Body of pancreas (tissue), 4 donors: Measurements from ENCODE around the gene EMC6. TPM values are rescaled to one million over a fixed set of nuclear protein-coding genes. Genes with fewer than 3 reads are reported as not detected.

Experiments
- ATAC-seq: fragments of 150-250 bp; one replicate; pipeline ENCODE4 v1.9.1; 2016
- DNase-seq, 4 donors: peaks; one replicate each; pipeline ENCODE4 v3.0.0-alpha.2; 2019
- H3K27ac ChIP-seq, 4 donors: fragments of 200-600 bp; sonication (generic); 1 replicate in 3 of 4; 2 replicates in 1 of 4; pipeline versions ENCODE4 v1.5.1 to v1.6.1; 2016 to 2019; ENCODE audit warnings: mild to moderate bottlenecking in 1 of 4, mixed read lengths in 1 of 4, moderate library complexity in 1 of 4
- H3K27me3 ChIP-seq, 2 donors: fragments of 200-600 bp; sonication (generic); one replicate each; pipeline ENCODE4 v1.6.0; 2016; ENCODE audit warnings: mild to moderate bottlenecking in 1 of 2
- H3K36me3 ChIP-seq, 2 donors: fragments of 200-600 bp; sonication (generic); replicated peaks in 1 of 2; 2 replicates each; pipeline ENCODE4 v1.5.1; 2016; ENCODE audit warnings: low read depth in 2 of 2; ENCODE audit not compliant: insufficient read depth in 1 of 2
- H3K4me1 ChIP-seq: fragments of 200-600 bp; sonication (generic); one replicate; pipeline ENCODE4 v1.6.0; 2016
- H3K4me3 ChIP-seq, 2 donors: fragments of 200-600 bp; sonication (generic); 1 replicate in 1 of 2; 2 replicates in 1 of 2; pipeline ENCODE4 v1.5.1; 2016 to 2019
- H3K9me3 ChIP-seq, 3 donors: fragments of 200-600 bp; sonication (generic); 1 replicate in 2 of 3; 2 replicates in 1 of 3; pipeline ENCODE4 v1.5.1; 2016
- CTCF ChIP-seq, 7 experiments: fragments of 450-650 bp in 4 of 7; fragments of 200-600 bp in 3 of 7; sonication (generic) in 3 of 7; IDR thresholded peaks; one replicate each; pipeline ENCODE4 v1.5.1; 2016 to 2019; ENCODE audit warnings: antibody characterized with exemption in 7 of 7
- POLR2A ChIP-seq, 3 donors: fragments of 450-650 bp; IDR thresholded peaks; one replicate each; pipeline ENCODE4 v1.6.1; 2016; ENCODE audit warnings: antibody characterized with exemption in 3 of 3, mild to moderate bottlenecking in 2 of 3
- WGBS, 2 donors: methylation state at CpG; one replicate each; pipeline ENCODE4 v1.1.5; 2017; 5-methylcytosine and 5-hydroxymethylcytosine counted together
- intact Hi-C: fragments of 100-400 bp; cut with DNase I; formaldehyde crosslinking; loops from one replicate; pipeline ENCODE4 v1.15.1; 2023
- total RNA-seq, 2 donors: library from RNA; depleted of rRNA; stranded (reverse); fragments of >200 nt; gene quantifications; one replicate each; pipeline ENCODE4 v1.1.0, GENCODE V29; 2016

EMC6 gene
- total RNA-seq, 2 donors from 2014 or later, result 5.9 to 8.3 TPM

- TF ChIP-seq CTCF (IDR thresholded peaks at IDR 0.05) (no peak), POLR2A (IDR thresholded peaks at IDR 0.05) (no peak)
- Histone ChIP-seq H3K27ac (no peak overlapping the region), H3K4me1 (no peaks in the 10 kb centered on the region), H3K9me3 (no peaks in the 10 kb centered on the region), H3K36me3 (no peaks in the 10 kb centered on the region), H3K4me3 (no peak overlapping the region), H3K27me3 (peaks cover 0 to 2% of the 10 kb centered on the region in 2 donors)
- DNase-seq, result no peak
- ATAC-seq, result no peak
- intact Hi-C loops, result no loop called here
- WGBS, 2 donors, result 74 to 75% methylated on average over 9 to 27 of the region's 27 CpGs
Observed at GRCh38 chr17:3678821-3679530, 10.4 kb downstream of the EMC6 start.

GRCh38 chr17:3679531-3680126 lies 11.0 kb downstream of the EMC6 start:
- no peaks in the 10 kb centered on the region for H3K4me1 ChIP-seq
- WGBS, 2 donors, result 43 to 63% methylated on average over 13 to 17 of the region's 20 CpGs
- no peak for TF ChIP-seq CTCF (IDR thresholded peaks at IDR 0.05)
- TF ChIP-seq POLR2A (IDR thresholded peaks at IDR 0.05), result no peak
- H3K4me3 ChIP-seq, result no peak overlapping the region
- no peak overlapping the region for H3K27ac ChIP-seq
- intact Hi-C loops, result no loop called here
- no peaks in the 10 kb centered on the region for H3K36me3 ChIP-seq
- DNase-seq (no peak), ATAC-seq (no peak)
- H3K9me3 ChIP-seq, result no peaks in the 10 kb centered on the region
- peaks cover 0 to 5% of the 10 kb centered on the region in 2 donors for H3K27me3 ChIP-seq

GRCh38 chr17:3681057-3681456 lies 12.4 kb downstream of the EMC6 start:
- H3K4me1 ChIP-seq, result no peaks in the 10 kb centered on the region
- TF ChIP-seq CTCF (IDR thresholded peaks at IDR 0.05), result no peak
- intact Hi-C loops, result no loop called here
- WGBS, 2 donors, result 67 to 68% methylated on average over 11 of the region's 12 CpGs
- no peak overlapping the region for H3K4me3 ChIP-seq
- ATAC-seq, result no peak
- H3K27ac ChIP-seq, result no peak overlapping the region
- no peaks in the 10 kb centered on the region for H3K36me3 ChIP-seq
- no peak for DNase-seq
- H3K9me3 ChIP-seq, result no peaks in the 10 kb centered on the region
- H3K27me3 ChIP-seq, result peaks cover 0 to 11% of the 10 kb centered on the region in 2 donors

GRCh38 chr17:3681565-3681964 lies 13.0 kb downstream of the EMC6 start:
- H3K9me3 ChIP-seq, result no peaks in the 10 kb centered on the region
- peaks cover 0 to 11% of the 10 kb centered on the region in 2 donors for H3K27me3 ChIP-seq
- intact Hi-C loops, result no loop called here
- DNase-seq, result no peak
- no peak overlapping the region for H3K4me3 ChIP-seq
- no peak for ATAC-seq
- no peaks in the 10 kb centered on the region for H3K36me3 ChIP-seq
- H3K27ac ChIP-seq, result no peak overlapping the region
- TF ChIP-seq CTCF (IDR thresholded peaks at IDR 0.05) (no peak), POLR2A (IDR thresholded peaks at IDR 0.05) (no peak)
- 38 to 57% methylated on average over 11 to 16 of the region's 20 CpGs for WGBS, 2 donors
- H3K4me1 ChIP-seq, result no peaks in the 10 kb centered on the region

- 59 to 63% methylated on average over 7 to 12 of the region's 12 CpGs for WGBS, 2 donors
- no peaks in the 10 kb centered on the region for H3K4me1 ChIP-seq
- TF ChIP-seq CTCF (IDR thresholded peaks at IDR 0.05) (no peak), POLR2A (IDR thresholded peaks at IDR 0.05) (no peak)
- H3K4me3 ChIP-seq, result no peak overlapping the region
- DNase-seq (no peak), ATAC-seq (no peak)
- no peaks in the 10 kb centered on the region for H3K36me3 ChIP-seq
- intact Hi-C loops, result no loop called here
- H3K27me3 ChIP-seq, result peaks cover 0 to 11% of the 10 kb centered on the region in 2 donors
- no peaks in the 10 kb centered on the region for H3K9me3 ChIP-seq
- no peak overlapping the region for H3K27ac ChIP-seq
Observed at GRCh38 chr17:3682033-3682432, 13.4 kb downstream of the EMC6 start.
